Measurements from ENCODE around the gene TMEM161B.
"Not testable (repeated sequence)": the region's sequence is repeated elsewhere in the genome, so short reads cannot be mapped to it uniquely, and the experiment has no call there.

TMEM161B gene

GRCh38 chr5:88248743-88249540, 19.7 kb downstream of the TMEM161B start:
- no peak for DNase-seq (ENCODE audit: low read depth)

- DNase-seq (ENCODE audit: low read depth) = no peak
These were observed 20.6 kb downstream of the TMEM161B start for GRCh38 chr5:88248094-88248493.

- no peak for DNase-seq (ENCODE audit: low read depth)
These were observed 22.8 kb downstream of the TMEM161B start for GRCh38 chr5:88245893-88246244.

- no peak for DNase-seq (ENCODE audit: low read depth)
These were observed 23.3 kb downstream of the TMEM161B start for GRCh38 chr5:88245241-88245892.

- no peak for DNase-seq (ENCODE audit: low read depth)
These were observed 24.0 kb downstream of the TMEM161B start for GRCh38 chr5:88244686-88245085.

- DNase-seq (ENCODE audit: low read depth) = not testable (repeated sequence)
These were observed 25.2 kb downstream of the TMEM161B start for GRCh38 chr5:88243493-88243892.

GRCh38 chr5:88238732-88239131, 29.9 kb downstream of the TMEM161B start:
- DNase-seq (ENCODE audit: low read depth) = no peak

GRCh38 chr5:88236866-88237642, 31.6 kb downstream of the TMEM161B start:
- no peak for DNase-seq (ENCODE audit: low read depth)

- DNase-seq (ENCODE audit: low read depth) = no peak
These were observed 32.8 kb downstream of the TMEM161B start for GRCh38 chr5:88235828-88236227.

GRCh38 chr5:88235346-88235745, 33.3 kb downstream of the TMEM161B start:
- no peak for DNase-seq (ENCODE audit: low read depth)

- no peak for DNase-seq (ENCODE audit: low read depth)
These were observed 38.0 kb downstream of the TMEM161B start for GRCh38 chr5:88230546-88231066.

- no peak for DNase-seq (ENCODE audit: low read depth)
These were observed 41.7 kb downstream of the TMEM161B start for GRCh38 chr5:88226881-88227450.

GRCh38 chr5:88214655-88215054, 54.0 kb downstream of the TMEM161B start:
- no peak for DNase-seq (ENCODE audit: low read depth)

GRCh38 chr5:88207575-88207974, 61.1 kb downstream of the TMEM161B start:
- no peak for DNase-seq (ENCODE audit: low read depth)

- DNase-seq (ENCODE audit: low read depth) = peak; percentile 32
These were observed 64.5 kb downstream of the TMEM161B start for GRCh38 chr5:88203981-88204750.

GRCh38 chr5:88195636-88196035, 73.0 kb downstream of the TMEM161B start:
- no peak for DNase-seq (ENCODE audit: low read depth)

GRCh38 chr5:88193896-88194295, 74.7 kb downstream of the TMEM161B start:
- no peak for DNase-seq (ENCODE audit: low read depth)

- DNase-seq (ENCODE audit: low read depth) = peak; percentile 8
These were observed 78.4 kb downstream of the TMEM161B start for GRCh38 chr5:88190106-88190834.

- not testable (repeated sequence) for DNase-seq (ENCODE audit: low read depth)
These were observed 79.2 kb downstream of the TMEM161B start for GRCh38 chr5:88189484-88189883.

GRCh38 chr5:88188458-88189132, 80.0 kb downstream of the TMEM161B start:
- DNase-seq (ENCODE audit: low read depth) = no peak

Measured in activated T-helper 9 cell treated with anti-CD3 and anti-CD28 coated beads, Interleukin-2, amount 50 U/mL, for 16 hours (primary cell).